ENCODE data around the gene TIE1. TPM values are rescaled to one million over a fixed set of nuclear protein-coding genes. Genes with fewer than 3 reads are reported as not detected.

The TIE1 gene
- total RNA-seq, 6 donors from 2014 or later: 23.9 to 170 (median 51.4) TPM

DNA sequence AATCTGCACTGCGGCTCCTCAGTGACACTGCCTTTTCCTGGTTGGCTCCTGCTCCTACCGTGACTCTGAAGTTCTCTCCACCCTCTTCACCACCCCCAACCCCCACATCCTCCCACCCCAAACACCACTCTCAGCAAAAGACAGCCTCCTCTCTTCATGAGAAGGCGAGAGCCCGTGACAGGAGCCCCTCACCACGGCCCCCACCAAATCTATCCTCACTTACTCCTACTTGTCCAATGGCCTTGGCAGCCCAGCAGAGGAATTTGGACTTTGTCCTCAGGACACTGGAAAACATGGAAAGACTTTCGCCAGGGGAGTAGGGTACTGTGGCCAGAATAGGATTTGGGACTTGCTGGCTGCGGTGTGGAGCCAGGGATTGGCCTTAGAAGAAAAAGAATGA lies 24.1 kb upstream of the TIE1 start:
- peaks cover 8 to 42% (median 25%) of the 10 kb centered on the region in 4 donors for H3K4me1 ChIP-seq
- ATAC-seq (ENCODE audit: low FRiP score in 2 of 2) (no peak), DNase-seq (peak in 1 of 2 donors; percentile 3)
- no peak for TF ChIP-seq POLR2A (IDR thresholded peaks at IDR 0.05)
- no peak for TF ChIP-seq POLR2AphosphoS5 (IDR thresholded peaks at IDR 0.05)
- TF ChIP-seq EP300 (IDR thresholded peaks at IDR 0.05): no peak
- TF ChIP-seq, protein P1, sequence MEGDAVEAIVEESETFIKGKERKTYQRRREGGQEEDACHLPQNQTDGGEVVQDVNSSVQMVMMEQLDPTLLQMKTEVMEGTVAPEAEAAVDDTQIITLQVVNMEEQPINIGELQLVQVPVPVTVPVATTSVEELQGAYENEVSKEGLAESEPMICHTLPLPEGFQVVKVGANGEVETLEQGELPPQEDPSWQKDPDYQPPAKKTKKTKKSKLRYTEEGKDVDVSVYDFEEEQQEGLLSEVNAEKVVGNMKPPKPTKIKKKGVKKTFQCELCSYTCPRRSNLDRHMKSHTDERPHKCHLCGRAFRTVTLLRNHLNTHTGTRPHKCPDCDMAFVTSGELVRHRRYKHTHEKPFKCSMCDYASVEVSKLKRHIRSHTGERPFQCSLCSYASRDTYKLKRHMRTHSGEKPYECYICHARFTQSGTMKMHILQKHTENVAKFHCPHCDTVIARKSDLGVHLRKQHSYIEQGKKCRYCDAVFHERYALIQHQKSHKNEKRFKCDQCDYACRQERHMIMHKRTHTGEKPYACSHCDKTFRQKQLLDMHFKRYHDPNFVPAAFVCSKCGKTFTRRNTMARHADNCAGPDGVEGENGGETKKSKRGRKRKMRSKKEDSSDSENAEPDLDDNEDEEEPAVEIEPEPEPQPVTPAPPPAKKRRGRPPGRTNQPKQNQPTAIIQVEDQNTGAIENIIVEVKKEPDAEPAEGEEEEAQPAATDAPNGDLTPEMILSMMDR (IDR thresholded peaks at IDR 0.05): no peak
- H3K4me3 ChIP-seq: no peak overlapping the region
- H3K36me3 ChIP-seq: peaks cover 0 to 12% (median 0%) of the 10 kb centered on the region in 4 donors
- H3K9me3 ChIP-seq: no peaks in the 10 kb centered on the region
- H3K27me3 ChIP-seq: no peaks in the 10 kb centered on the region
- H3K27ac ChIP-seq: no peak overlapping the region
- 68 to 69% methylated on average over 7 of the region's 7 CpGs for WGBS, 2 donors

DNA sequence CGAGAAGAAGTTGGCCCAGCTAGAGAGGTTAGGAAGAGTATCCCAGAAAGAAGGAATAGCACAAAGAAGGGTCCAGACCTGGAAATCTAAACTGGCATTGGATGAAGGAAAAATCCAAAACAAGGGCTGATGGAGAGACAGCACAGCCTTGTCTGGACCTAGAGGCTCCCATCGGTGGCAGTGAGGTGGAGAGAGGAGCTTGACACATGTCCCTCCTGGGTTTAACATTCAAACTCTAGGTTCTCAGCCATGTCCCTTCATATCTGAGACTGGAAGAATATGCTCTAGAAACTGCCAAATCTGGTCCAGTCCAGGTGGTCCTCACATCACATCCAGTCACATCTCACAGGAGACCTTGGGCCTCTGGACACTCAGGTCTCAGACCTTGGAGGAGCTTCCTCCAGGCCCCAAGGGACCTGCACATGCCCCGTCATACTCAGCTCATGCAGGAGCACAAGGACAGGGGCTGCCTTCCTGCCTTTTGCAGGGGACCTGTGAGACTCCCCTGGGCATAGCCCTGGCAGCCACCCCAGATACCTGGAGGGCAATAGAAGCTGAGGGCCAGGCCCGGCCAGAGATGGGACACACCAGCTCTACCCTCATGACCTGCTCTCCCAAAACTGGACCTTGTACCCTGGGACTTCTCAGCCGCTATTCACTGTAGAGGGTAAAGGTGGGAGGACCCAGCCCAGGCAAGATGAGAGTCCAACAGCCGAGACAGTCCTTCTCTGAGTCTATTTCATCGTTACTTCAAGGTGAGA lies 23.5 kb upstream of the TIE1 start:
- H3K27ac ChIP-seq: no peak overlapping the region
- H3K4me3 ChIP-seq: no peak overlapping the region
- DNase-seq (peak in 1 of 2 donors; percentile 10), ATAC-seq (ENCODE audit: low FRiP score in 2 of 2) (no peak)
- peaks cover 8 to 42% (median 24%) of the 10 kb centered on the region in 4 donors for H3K4me1 ChIP-seq
- 86 to 90% methylated on average over 7 of the region's 7 CpGs for WGBS, 2 donors
- TF ChIP-seq POLR2A (IDR thresholded peaks at IDR 0.05) (no peak), POLR2AphosphoS5 (IDR thresholded peaks at IDR 0.05) (no peak), EP300 (IDR thresholded peaks at IDR 0.05) (no peak)
- TF ChIP-seq, protein P1 (IDR thresholded peaks at IDR 0.05): no peak
- H3K9me3 ChIP-seq: no peaks in the 10 kb centered on the region
- H3K36me3 ChIP-seq: peaks cover 0 to 10% (median 0%) of the 10 kb centered on the region in 4 donors
- no peaks in the 10 kb centered on the region for H3K27me3 ChIP-seq

DNA sequence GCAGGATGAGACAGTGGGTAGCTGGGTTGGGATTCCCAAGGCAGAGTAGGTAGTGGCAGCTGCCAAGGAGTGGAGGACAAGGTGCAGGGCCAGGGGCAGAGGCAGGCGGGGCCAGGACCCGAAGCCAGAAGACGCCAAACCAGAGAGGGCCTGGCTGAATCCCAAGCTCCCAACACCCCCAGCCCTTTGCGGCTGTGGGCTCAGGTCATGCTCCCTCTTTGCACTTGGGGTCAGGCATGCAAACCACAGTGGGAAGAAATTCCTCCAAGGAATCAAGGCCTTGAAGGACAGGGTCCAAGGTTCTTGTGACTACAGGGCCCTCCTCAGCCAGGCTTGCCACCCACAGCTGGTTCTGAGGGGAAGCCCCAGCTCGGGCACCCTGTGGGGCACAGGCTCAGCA lies 21.6 kb upstream of the TIE1 start:
- DNase-seq (peak in 1 of 2 donors; percentile 12), ATAC-seq (ENCODE audit: low FRiP score in 2 of 2) (no peak)
- no peak overlapping the region for H3K4me3 ChIP-seq
- peaks cover 6 to 35% (median 23%) of the 10 kb centered on the region in 4 donors for H3K4me1 ChIP-seq
- WGBS, 2 donors: 89 to 100% methylated on average over 4 of the region's 5 CpGs
- no peaks in the 10 kb centered on the region for H3K27me3 ChIP-seq
- no peak overlapping the region for H3K27ac ChIP-seq
- no peaks in the 10 kb centered on the region for H3K9me3 ChIP-seq
- TF ChIP-seq POLR2A (IDR thresholded peaks at IDR 0.05) (no peak), POLR2AphosphoS5 (IDR thresholded peaks at IDR 0.05) (no peak), EP300 (IDR thresholded peaks at IDR 0.05) (no peak)
- TF ChIP-seq, protein P1 (IDR thresholded peaks at IDR 0.05): no peak
- H3K36me3 ChIP-seq: no peaks in the 10 kb centered on the region

DNA sequence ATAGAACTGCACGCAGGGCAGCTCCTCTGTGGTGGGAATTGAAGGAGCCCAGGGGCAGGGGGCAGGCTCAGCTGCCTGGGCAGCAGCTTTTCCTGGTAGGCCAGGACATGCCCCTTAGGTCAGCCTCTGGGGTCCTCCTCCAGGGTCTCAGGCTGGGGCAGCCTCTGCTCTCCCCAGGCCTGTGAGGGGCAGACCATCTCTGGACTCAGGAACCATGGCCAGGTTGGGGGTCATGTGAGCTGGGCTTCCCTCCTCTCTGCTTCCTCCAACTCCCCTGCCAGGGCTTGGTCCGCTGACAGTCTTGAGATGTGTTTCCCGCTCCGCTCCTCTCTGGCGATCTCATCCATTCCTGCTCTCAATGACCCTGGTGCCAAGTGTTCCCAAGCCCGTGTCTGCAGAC lies 21.1 kb upstream of the TIE1 start:
- H3K4me3 ChIP-seq: no peak overlapping the region
- TF ChIP-seq EP300 (IDR thresholded peaks at IDR 0.05): no peak
- TF ChIP-seq, protein P1 (IDR thresholded peaks at IDR 0.05): no peak
- TF ChIP-seq POLR2A (IDR thresholded peaks at IDR 0.05): no peak
- TF ChIP-seq POLR2AphosphoS5 (IDR thresholded peaks at IDR 0.05): no peak
- ATAC-seq (ENCODE audit: low FRiP score in 2 of 2): peak in 1 of 2 donors; percentile 23
- H3K27me3 ChIP-seq: no peaks in the 10 kb centered on the region
- peak in 1 of 2 donors; percentile 17 for DNase-seq
- H3K9me3 ChIP-seq: no peaks in the 10 kb centered on the region
- H3K36me3 ChIP-seq: no peaks in the 10 kb centered on the region
- H3K4me1 ChIP-seq: peaks cover under 1 to 30% (median 18%) of the 10 kb centered on the region in 4 donors
- no peak overlapping the region for H3K27ac ChIP-seq
- 94 to 98% methylated on average over 5 to 6 of the region's 6 CpGs for WGBS, 2 donors

Measured in upper lobe of left lung (tissue), 6 donors.